HG03342 (cell line): ENCODE measurements around the gene NMRAL1.

Source experiments
- ATAC-seq: cut with Tn5 transposase; IDR thresholded peaks from one replicate; pipeline ENCODE4 v1.9.1; 2021; ENCODE audit warnings: mild to moderate bottlenecking, moderate library complexity; ENCODE audit not compliant: unreplicated experiment

The NMRAL1 gene

GRCh38 chr16:4467916-4468315 lies 6.5 kb downstream of the NMRAL1 start:
- no peak for ATAC-seq

- no peak for ATAC-seq
Measured at GRCh38 chr16:4465977-4466779, 8.2 kb downstream of the NMRAL1 start.

GRCh38 chr16:4463522-4464163 lies 10.8 kb downstream of the NMRAL1 start:
- no peak for ATAC-seq

- ATAC-seq: no peak
Measured at GRCh38 chr16:4461250-4462085, 13.0 kb downstream of the NMRAL1 start.

GRCh38 chr16:4460936-4461249 lies 13.5 kb downstream of the NMRAL1 start:
- no peak for ATAC-seq

GRCh38 chr16:4455951-4456350 lies 18.5 kb downstream of the NMRAL1 start:
- ATAC-seq: no peak

- no peak for ATAC-seq
Measured at GRCh38 chr16:4455081-4455480, 19.3 kb downstream of the NMRAL1 start.

GRCh38 chr16:4454623-4455022 lies 19.8 kb downstream of the NMRAL1 start:
- ATAC-seq: no peak

GRCh38 chr16:4452674-4453073 lies 21.8 kb downstream of the NMRAL1 start:
- ATAC-seq: no peak

GRCh38 chr16:4450931-4451519 lies 23.4 kb downstream of the NMRAL1 start:
- ATAC-seq: no peak

- ATAC-seq: no peak
Measured at GRCh38 chr16:4450430-4450829, 24.0 kb downstream of the NMRAL1 start.

- no peak for ATAC-seq
Measured at GRCh38 chr16:4443986-4444385, 30.4 kb downstream of the NMRAL1 start.

GRCh38 chr16:4443271-4443670 lies 31.2 kb downstream of the NMRAL1 start:
- no peak for ATAC-seq

GRCh38 chr16:4442371-4442770 lies 32.1 kb downstream of the NMRAL1 start:
- no peak for ATAC-seq

GRCh38 chr16:4437366-4437765 lies 37.1 kb downstream of the NMRAL1 start:
- ATAC-seq: no peak

- ATAC-seq: no peak
Measured at GRCh38 chr16:4435337-4436067, 38.9 kb downstream of the NMRAL1 start.

GRCh38 chr16:4433914-4434787 lies 40.3 kb downstream of the NMRAL1 start:
- no peak for ATAC-seq

- no peak for ATAC-seq
Measured at GRCh38 chr16:4433228-4433627, 41.2 kb downstream of the NMRAL1 start.

- no peak for ATAC-seq
Measured at GRCh38 chr16:4431023-4431422, 43.4 kb downstream of the NMRAL1 start.

- ATAC-seq: no peak
Measured at GRCh38 chr16:4428500-4428899, 45.9 kb downstream of the NMRAL1 start.
